GM10266 (cell line): ENCODE results near the gene NABP2.

Experiments used
- DNase-seq: peaks from one replicate; pipeline ENCODE4 v3.0.0; 2012; ENCODE audit errors: extremely low spot score
- CTCF ChIP-seq: IDR thresholded peaks from 2 replicates; pipeline ENCODE4 v1.5.1; 2012; ENCODE audit warnings: mild to moderate bottlenecking, low read depth; ENCODE audit not compliant: control insufficient read depth, insufficient read depth; ENCODE audit errors: missing control alignments

Gene NABP2

GRCh38 chr12:56234746-56235436 lies 10.7 kb downstream of the NABP2 start:
- no peak for DNase-seq
- no peak for TF ChIP-seq CTCF

- DNase-seq: no peak
- TF ChIP-seq CTCF: no peak
Measured at GRCh38 chr12:56236091-56236490, 11.9 kb downstream of the NABP2 start.

GRCh38 chr12:56236985-56237384 lies 12.8 kb downstream of the NABP2 start:
- TF ChIP-seq CTCF: no peak
- no peak for DNase-seq

- no peak for TF ChIP-seq CTCF
- DNase-seq: no peak
Measured at GRCh38 chr12:56237552-56237951, 13.4 kb downstream of the NABP2 start.

- no peak for TF ChIP-seq CTCF
- no peak for DNase-seq
Measured at GRCh38 chr12:56241424-56242303, 17.5 kb downstream of the NABP2 start.

- no peak for DNase-seq
- TF ChIP-seq CTCF: no peak
Measured at GRCh38 chr12:56242986-56243385, 18.8 kb downstream of the NABP2 start.

- no peak for DNase-seq
- TF ChIP-seq CTCF: no peak
Measured at GRCh38 chr12:56243731-56244181, 19.6 kb downstream of the NABP2 start.
